IMR-90 (cell line): ENCODE measurements around the gene HIVEP3. TPM values are rescaled to one million over a fixed set of nuclear protein-coding genes. Genes with fewer than 3 reads are reported as not detected.

Experiments
- ATAC-seq: fragments of 200-7000 bp; cut with Tn5 transposase; 2 replicates; pipeline ENCODE4 v1.9.1; 2020; ENCODE audit warnings: low read depth, mild to moderate bottlenecking, moderate library complexity
- BruUV-seq: library from RNA; stranded (reverse); fragments of 400-500 nt; replicated peaks from 2 replicates; lab custom pipeline; 2021; lab: Mats Ljungman, UMichigan
- CTCF ChIA-PET: fragments of 300-600 bp; formaldehyde crosslinking; extraction: SDS; loops from one replicate; lab custom pipeline; 2021; ENCODE audit warnings: antibody characterized with exemption; lab: Yijun Ruan, JAX
- POLR2A ChIA-PET: fragments of 300-600 bp; sonication (Branson Sonifier 250); formaldehyde crosslinking; loops from one replicate; lab custom pipeline; 2022; ENCODE audit warnings: antibody characterized with exemption; ENCODE audit not compliant: unreplicated experiment; lab: Charles Lee
- DNase-seq: peaks from one replicate; pipeline ENCODE4 v3.0.0; 2013
- H2AFZ ChIP-seq: replicated peaks from 2 replicates; pipeline ENCODE3; 2013; ENCODE audit warnings: low read length, mild to moderate bottlenecking; ENCODE audit not compliant: poor library complexity
- H2AK5ac ChIP-seq: 2 replicates; pipeline ENCODE4 v1.6.1; 2013; ENCODE audit warnings: low read depth, low read length, inconsistent platforms
- H2AK9ac ChIP-seq: replicated peaks from 2 replicates; pipeline ENCODE3; 2013; ENCODE audit warnings: mild to moderate bottlenecking, low read depth, low read length, moderate library complexity; ENCODE audit not compliant: poor library complexity
- H2BK120ac ChIP-seq: 2 replicates; pipeline ENCODE4 v1.6.1; 2013; ENCODE audit warnings: low read depth, low read length, inconsistent platforms
- H2BK15ac ChIP-seq: 3 replicates; pipeline ENCODE4 v1.6.1; 2013; ENCODE audit warnings: low read depth, low read length, inconsistent platforms
- H2BK20ac ChIP-seq: 2 replicates; pipeline ENCODE4 v1.6.1; 2013; ENCODE audit warnings: low read depth, mild to moderate bottlenecking, inconsistent platforms, low read length, moderate library complexity
- H2BK5ac ChIP-seq: 2 replicates; pipeline ENCODE4 v1.6.1; 2013; ENCODE audit warnings: mild to moderate bottlenecking, low read depth, low read length, inconsistent platforms; ENCODE audit not compliant: poor library complexity, severe bottlenecking
- H3K14ac ChIP-seq: replicated peaks from 2 replicates; pipeline ENCODE4 v1.6.1; 2013; ENCODE audit warnings: low read depth, low read length, inconsistent platforms
- H3K18ac ChIP-seq: 2 replicates; pipeline ENCODE4 v1.6.1; 2013; ENCODE audit warnings: low read depth, low read length, control low read depth
- H3K23ac ChIP-seq: 2 replicates; pipeline ENCODE4 v1.6.1; 2013; ENCODE audit warnings: low read depth, low read length, inconsistent platforms
- H3K27ac ChIP-seq: 2 replicates; pipeline ENCODE4 v1.5.1; 2013; ENCODE audit warnings: mild to moderate bottlenecking, control low read depth, low read length; ENCODE audit not compliant: insufficient read depth
- H3K27me3 ChIP-seq: 2 replicates; pipeline ENCODE4 v1.6.1; 2013; ENCODE audit warnings: low read length; ENCODE audit not compliant: control insufficient read depth, insufficient read depth
- H3K36me3 ChIP-seq: 2 replicates; pipeline ENCODE4 v1.6.1; 2013; ENCODE audit warnings: low read length, mixed read lengths; ENCODE audit not compliant: control insufficient read depth, insufficient read depth
- H3K4ac ChIP-seq: 2 replicates; pipeline ENCODE4 v1.6.1; 2013; ENCODE audit warnings: low read depth, low read length, inconsistent platforms
- H3K4me1 ChIP-seq: 2 replicates; pipeline ENCODE4 v1.6.1; 2013; ENCODE audit warnings: low read length, mixed read lengths; ENCODE audit not compliant: control insufficient read depth, insufficient read depth
- H3K4me2 ChIP-seq: 2 replicates; pipeline ENCODE4 v1.6.1; 2013; ENCODE audit warnings: low read depth, mild to moderate bottlenecking, control low read depth, low read length, moderate library complexity
- H3K4me3 ChIP-seq: 2 replicates; pipeline ENCODE4 v1.5.1; 2013; ENCODE audit warnings: low read depth, mild to moderate bottlenecking, control low read depth, low read length, moderate library complexity; ENCODE audit not compliant: insufficient read depth
- H3K56ac ChIP-seq: 2 replicates; pipeline ENCODE4 v1.6.1; 2013; ENCODE audit warnings: low read length, inconsistent platforms; ENCODE audit not compliant: insufficient read depth; ENCODE audit errors: extremely low read depth
- H3K79me1 ChIP-seq, 2 experiments: 2 replicates each; pipeline ENCODE4 v1.6.1; 2013; ENCODE audit warnings: low read length in 2 of 2, inconsistent platforms in 1 of 2, low read depth in 1 of 2
- H3K9ac ChIP-seq: 2 replicates; pipeline ENCODE4 v1.6.1; 2013; ENCODE audit warnings: low read depth, low read length, control low read depth
- H3K9me1 ChIP-seq: 2 replicates; pipeline ENCODE4 v1.6.1; 2013; ENCODE audit warnings: low read length, inconsistent platforms; ENCODE audit not compliant: insufficient read depth
- H3K9me3 ChIP-seq: 2 replicates; pipeline ENCODE4 v1.6.1; 2013; ENCODE audit warnings: low read length; ENCODE audit not compliant: control insufficient read depth, insufficient read depth
- H4K20me1 ChIP-seq: 2 replicates; pipeline ENCODE4 v1.6.1; 2013; ENCODE audit warnings: low read length, inconsistent platforms; ENCODE audit not compliant: insufficient read depth
- H4K5ac ChIP-seq: 2 replicates; pipeline ENCODE4 v1.6.1; 2013; ENCODE audit warnings: mild to moderate bottlenecking, low read depth, low read length, control low read depth
- H4K8ac ChIP-seq, 2 experiments: 2 replicates each; pipeline ENCODE4 v1.6.1; 2013; ENCODE audit warnings: low read depth in 2 of 2, low read length in 2 of 2, control low read depth in 1 of 2, inconsistent platforms in 1 of 2
- H4K91ac ChIP-seq: 2 replicates; pipeline ENCODE4 v1.6.1; 2013; ENCODE audit warnings: low read depth, low read length, inconsistent platforms; ENCODE audit not compliant: insufficient read depth
- BHLHE40 ChIP-seq: fragments of 150-350 bp; IDR thresholded peaks from 2 replicates; pipeline ENCODE4 v1.6.1; 2016; ENCODE audit warnings: mild to moderate bottlenecking, low read depth, low read length
- CEBPB ChIP-seq: IDR thresholded peaks from 2 replicates; pipeline ENCODE4 v1.6.1; 2012; ENCODE audit warnings: low read depth, low read length, improper control_type of control experiment
- CHD1 ChIP-seq: IDR thresholded peaks from 2 replicates; pipeline ENCODE4 v1.6.1; 2012; ENCODE audit warnings: low read depth, low read length, improper control_type of control experiment
- FOS ChIP-seq: fragments of 150-350 bp; IDR thresholded peaks from 2 replicates; pipeline ENCODE4 v1.6.1; 2016; ENCODE audit warnings: low read depth, low read length
- RAD21 ChIP-seq: IDR thresholded peaks from 2 replicates; pipeline ENCODE4 v1.6.1; 2012; ENCODE audit warnings: low read length, improper control_type of control experiment
- whole genome bisulfite sequencing, 2 experiments: methylation state at CpG; one replicate each; pipeline versions ENCODE4 v1.1.5 to v1.1.7; 2013; ENCODE audit warnings: missing lambda C conversion rate in 2 of 2; ENCODE audit not compliant: insufficient read length in 1 of 2; ENCODE audit errors: extremely low coverage in 2 of 2; 5-methylcytosine and 5-hydroxymethylcytosine counted together
- dilution Hi-C: fragments of 300-500 bp; cut with HindIII; formaldehyde crosslinking; loops from one replicate; pipeline ENCODE4 v1.14.3; 2018; ENCODE audit warnings: low sequenced_read_pairs; ENCODE audit not compliant: unreplicated experiment
- in situ Hi-C: fragments of 300-500 bp; cut with MboI; formaldehyde crosslinking; loops from 3 replicates; pipeline ENCODE4 v1.14.3; 2019; ENCODE audit warnings: low sequenced_read_pairs, inconsistent platforms, mixed read lengths
- intact Hi-C: fragments of 100-400 bp; cut with micrococcal nuclease; formaldehyde crosslinking; loops from 2 replicates; pipeline ENCODE4 v1.10.0; 2022
- polyA plus RNA-seq, 3 experiments: library from polyadenylated mRNA; depleted of rRNA; stranded (reverse); fragments of >200 nt; gene quantifications; 2 replicates each; pipeline ENCODE4 v1.2.3, GENCODE V29; 2012; ENCODE audit warnings: low replicate concordance in 1 of 3
- total RNA-seq: library from RNA; depleted of rRNA; stranded (reverse); fragments of >200 nt; gene quantifications from 2 replicates; pipeline ENCODE4 v1.2.3, GENCODE V29; 2012

The HIVEP3 gene
- total and polyA plus RNA-seq, 2 of the 4 experiments (the other 2 are of a cell fraction), result 1.4 to 4.0 TPM

- no peak for TF ChIP-seq CEBPB
Observed at GRCh38 chr1:41784531-41785274, 134.0 kb downstream of the HIVEP3 start (continued).

- peak overlapping the region; percentile 67; the same call in 1 of the 2 replicates for H3K14ac ChIP-seq
- H3K79me1 ChIP-seq, result no peaks in the 10 kb centered on the region
- H4K5ac ChIP-seq, result peak overlapping the region; percentile 51; the same call in 1 of the 2 replicates
- 10% methylated on average over 2 of the region's 11 CpGs; no CpG with 5 or more reads in 1 of the 2 experiments for WGBS, 2 experiments
- H2BK20ac ChIP-seq, result peak overlapping the region; percentile 45
- intact Hi-C loops, result no loop called here
- H3K56ac ChIP-seq, result peak overlapping the region; percentile 59; the same call in 1 of the 2 replicates
- H4K8ac ChIP-seq, result peak overlapping the region in 1 of 2 experiments; percentile 71; a peak in 1 of 4 replicates
- ChIA-PET CTCF (interaction anchor here (1.0 kb wide), 1 partner anchor 9 kb away, joined by 4 read pairs; no protein-coding TSS in a partner anchor), POLR2A (no interaction called here)
- H3K4me2 ChIP-seq, result peak overlapping the region; percentile 68
- H3K4me1 ChIP-seq, result peaks cover 11% of the 10 kb centered on the region
- no peaks in the 10 kb centered on the region for H3K9me3 ChIP-seq
- dilution Hi-C loops, result no loop called here
- no peak for TF ChIP-seq CHD1
- TF ChIP-seq FOS, result peak; percentile 90
- TF ChIP-seq BHLHE40, result peak; percentile 63
- TF ChIP-seq RAD21, result 0 out of 2 replicates have a peak, but pooled peaks have one; percentile 18
- H2AK5ac ChIP-seq, result peak overlapping the region; percentile 56
- no peaks in the 10 kb centered on the region for H4K20me1 ChIP-seq
- no peaks in the 10 kb centered on the region; the same call in 1 of the 2 replicates for H3K27me3 ChIP-seq
- peak overlapping the region; percentile 73 for H3K4ac ChIP-seq
- no TSS peak for BruUV-seq
- peak overlapping the region; percentile 63 for H2AFZ ChIP-seq
- peak overlapping the region; percentile 71 for H2BK5ac ChIP-seq
- peak overlapping the region; percentile 95 for H2AK9ac ChIP-seq
- peak overlapping the region; percentile 43; the same call in 1 of the 2 replicates for H3K18ac ChIP-seq
- H3K4me3 ChIP-seq, result no peak overlapping the region
- H3K9me1 ChIP-seq, result 0 out of 2 replicates have a peak, but pooled peaks cover 3% of the 10 kb centered on the region
- ATAC-seq, result peak; percentile 97
- H3K36me3 ChIP-seq, result no peaks in the 10 kb centered on the region
- H3K9ac ChIP-seq, result no peak overlapping the region; the same call in 1 of the 2 replicates
- peak overlapping the region; percentile 59; the same call in 1 of the 3 replicates for H2BK15ac ChIP-seq
- H3K27ac ChIP-seq, result peak overlapping the region; percentile 26
- no peak overlapping the region for H3K23ac ChIP-seq
- H4K91ac ChIP-seq, result peak overlapping the region; percentile 64
- in situ Hi-C loops, result no loop called here
- peak overlapping the region; percentile 72 for H2BK120ac ChIP-seq
- DNase-seq, result peak; percentile 85
Observed at GRCh38 chr1:41783189-41783639, 135.5 kb downstream of the HIVEP3 start.
